H1 (cell line): ENCODE data around the gene GTF2F2. TPM values are rescaled to one million over a fixed set of nuclear protein-coding genes. Genes with fewer than 3 reads are reported as not detected.

Source experiments
- EZH2 ChIP-seq: fragments of 200-600 bp; sonication (generic); IDR thresholded peaks from 2 replicates; pipeline ENCODE4 v1.7.1; 2012; ENCODE audit warnings: low read depth, mild to moderate bottlenecking, moderate library complexity, low read length, inconsistent platforms; ENCODE audit not compliant: severe bottlenecking
- HDAC6 ChIP-seq: IDR thresholded peaks from one replicate; pipeline ENCODE4 v1.7.1; 2012; ENCODE audit warnings: low read depth, mild to moderate bottlenecking, inconsistent platforms, low read length, moderate library complexity
- RAD21 ChIP-seq, 2 experiments: IDR thresholded peaks in 1 of 2; conservative IDR thresholded peaks in 1 of 2; 2 replicates each; pipeline ENCODE4 v1.6.1; 2011; ENCODE audit warnings: low read depth in 2 of 2, low read length in 2 of 2, improper control_type of control experiment in 1 of 2, inconsistent platforms in 1 of 2, mild to moderate bottlenecking in 1 of 2, moderate library complexity in 1 of 2
- SIRT6 ChIP-seq: IDR thresholded peaks from one replicate; pipeline ENCODE4 v1.7.1; 2012; ENCODE audit warnings: low read length, inconsistent platforms
- polyA plus RNA-seq, 7 experiments: library from polyadenylated mRNA; depleted of rRNA in 3 of 7; stranded (reverse) in 5 of 7; unstranded in 2 of 7; fragments of >200 nt in 5 of 7; fragments of 200-250 nt in 2 of 7; gene quantifications; 1 replicate in 5 of 7; 2 replicates in 1 of 7; 4 replicates in 1 of 7; pipeline versions ENCODE4 v1.2.1 to v1.2.3, GENCODE V29; 2011 to 2013; ENCODE audit warnings: missing spikeins in 2 of 7, mixed read lengths in 2 of 7
- total RNA-seq: library from RNA; stranded (reverse); fragmentation: NEBNext Ultra II Directional; extraction: Animal tissue kit (Norgen Biotek cat#: 25700); gene quantifications from 2 replicates; pipeline ENCODE4 v1.2.1, GENCODE V29; 2021
- TF ChIP-seq, protein P1 (sequence below): IDR thresholded peaks from 2 replicates; pipeline ENCODE4 v1.6.1; 2011; ENCODE audit warnings: low read depth, mild to moderate bottlenecking, low read length; ENCODE audit not compliant: insufficient read depth
- TF ChIP-seq, protein P2 (sequence below): IDR thresholded peaks from 2 replicates; pipeline ENCODE4 v1.6.1; 2011; ENCODE audit warnings: low read length, improper control_type of control experiment

Gene GTF2F2
- total and polyA plus RNA-seq, 2 of the 8 experiments (the other 6 are each of a cell fraction or from before 2014, with no cell fraction given), result 10.8 to 31.1 TPM

DNA sequence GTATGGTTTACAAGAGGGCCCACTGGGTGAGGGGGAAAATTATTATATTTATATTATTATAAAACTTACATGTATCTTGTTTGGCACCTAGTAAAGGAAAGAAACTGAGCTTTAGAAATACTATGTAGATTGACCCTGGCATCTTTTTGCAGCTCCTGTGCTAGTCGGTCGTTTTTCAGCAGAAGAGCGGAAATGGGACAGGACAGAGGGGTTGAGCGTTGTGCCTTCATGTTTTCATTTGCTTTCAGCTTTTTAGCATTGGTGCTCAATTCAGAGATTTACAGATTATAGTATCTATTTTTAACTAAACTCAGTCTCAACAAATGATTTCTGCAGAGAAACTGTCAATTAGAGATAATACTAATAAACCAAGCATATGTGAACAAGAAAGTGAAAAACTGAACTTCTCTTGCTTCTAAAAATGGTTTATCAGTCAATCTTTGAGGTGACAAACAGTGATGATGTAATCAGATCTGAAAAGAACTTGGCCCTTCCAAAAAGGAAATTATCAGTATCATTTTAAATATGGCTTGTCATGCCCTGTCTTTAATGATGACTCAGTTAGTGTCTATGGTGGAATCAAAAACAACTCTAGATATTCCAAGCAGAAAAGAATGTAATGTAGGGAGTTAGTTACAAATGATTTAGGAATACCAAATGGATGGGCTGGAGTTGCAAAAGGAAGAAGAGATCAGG is 137.5 kb downstream of the GTF2F2 start (continued):
- no peak for TF ChIP-seq RAD21 (IDR thresholded peaks at IDR 0.05 in 1 of 2, conservative IDR thresholded peaks at IDR 0.05 in 1 of 2; ENCODE audit: low read depth in 2 of 2, low read length in 2 of 2)
- no peak for TF ChIP-seq SIRT6
- TF ChIP-seq EZH2, result no peak
- TF ChIP-seq, protein P1, sequence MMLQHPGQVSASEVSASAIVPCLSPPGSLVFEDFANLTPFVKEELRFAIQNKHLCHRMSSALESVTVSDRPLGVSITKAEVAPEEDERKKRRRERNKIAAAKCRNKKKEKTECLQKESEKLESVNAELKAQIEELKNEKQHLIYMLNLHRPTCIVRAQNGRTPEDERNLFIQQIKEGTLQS, result no peak
- TF ChIP-seq, protein P2, sequence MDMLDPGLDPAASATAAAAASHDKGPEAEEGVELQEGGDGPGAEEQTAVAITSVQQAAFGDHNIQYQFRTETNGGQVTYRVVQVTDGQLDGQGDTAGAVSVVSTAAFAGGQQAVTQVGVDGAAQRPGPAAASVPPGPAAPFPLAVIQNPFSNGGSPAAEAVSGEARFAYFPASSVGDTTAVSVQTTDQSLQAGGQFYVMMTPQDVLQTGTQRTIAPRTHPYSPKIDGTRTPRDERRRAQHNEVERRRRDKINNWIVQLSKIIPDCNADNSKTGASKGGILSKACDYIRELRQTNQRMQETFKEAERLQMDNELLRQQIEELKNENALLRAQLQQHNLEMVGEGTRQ, result no peak
- TF ChIP-seq HDAC6, result no peak
